Lower leg skin (tissue), 4 donors: ENCODE measurements around the gene CCR9. TPM values are rescaled to one million over a fixed set of nuclear protein-coding genes. Genes with fewer than 3 reads are reported as not detected.

Experiments
- DNase-seq, 2 donors: peaks; one replicate each; pipeline ENCODE4 v3.0.0-alpha.2; 2019; ENCODE audit warnings: low spot score in 2 of 2
- H3K4me3 ChIP-seq: fragments of 200-600 bp; sonication (generic); 2 replicates; pipeline ENCODE4 v1.5.1; 2017; ENCODE audit warnings: mild to moderate bottlenecking, low read depth; ENCODE audit not compliant: poor library complexity, severe bottlenecking
- CTCF ChIP-seq, 3 donors: fragments of 450-650 bp; IDR thresholded peaks; one replicate each; pipeline ENCODE4 v1.5.1; 2016; ENCODE audit warnings: antibody characterized with exemption in 3 of 3, mild to moderate bottlenecking in 3 of 3, moderate library complexity in 2 of 3
- POLR2A ChIP-seq, 2 donors: fragments of 450-650 bp; IDR thresholded peaks; one replicate each; pipeline ENCODE4 v1.6.1; 2016 to 2017; ENCODE audit warnings: antibody characterized with exemption in 2 of 2, mild to moderate bottlenecking in 1 of 2, moderate library complexity in 1 of 2
- WGBS, 2 donors: methylation state at CpG; one replicate each; pipeline ENCODE4 v1.1.5; 2018; 5-methylcytosine and 5-hydroxymethylcytosine counted together
- intact Hi-C: fragments of 100-400 bp; cut with DNase I; formaldehyde crosslinking; loops from one replicate; pipeline ENCODE4 v1.15.0; 2023; ENCODE audit warnings: low total_unique reads
- total RNA-seq, 4 donors: library from RNA; depleted of rRNA; stranded (reverse); fragments of >200 nt; gene quantifications; one replicate each; pipeline ENCODE4 v1.1.0, GENCODE V29; 2016

The CCR9 gene
- under 1 TPM in 1 of 4 donors, not detected in 3; 0.25 TPM for total RNA-seq

GRCh38 chr3:45885979-45886705, at the start of gene CCR9:
Gene CCR9, plus strand, starts transcription at chr3:45886543. Its CDS starts 8,391 bp downstream, at chr3:45894934.
- WGBS, 2 donors = 83% methylated on average over 9 of the region's 9 CpGs
- TF ChIP-seq CTCF (IDR thresholded peaks at IDR 0.05) (no peak), POLR2A (IDR thresholded peaks at IDR 0.05) (no peak)
- DNase-seq = no peak
- intact Hi-C loops = no loop called here
- no peak within 1 kb of the TSS for H3K4me3 ChIP-seq

- WGBS, 2 donors = 100% methylated on average over 1 of the region's 1 CpG
- H3K4me3 ChIP-seq = no peak overlapping the region
- intact Hi-C loops = no loop called here
- no peak for DNase-seq
- TF ChIP-seq POLR2A (IDR thresholded peaks at IDR 0.05) (no peak), CTCF (IDR thresholded peaks at IDR 0.05) (no peak)
Observed at GRCh38 chr3:45838466-45838865, 47.9 kb upstream of the CCR9 start.

- peak overlapping the region; percentile 95 for H3K4me3 ChIP-seq
- TF ChIP-seq POLR2A (IDR thresholded peaks at IDR 0.05) (no peak), CTCF (IDR thresholded peaks at IDR 0.05) (no peak)
- no peak for DNase-seq
- 0 to 1% methylated on average over 15 of the region's 15 CpGs for WGBS, 2 donors
- intact Hi-C loops = no loop called here
Observed at GRCh38 chr3:45841420-45841756, 45.0 kb upstream of the CCR9 start.

- WGBS, 2 donors = 2 to 3% methylated on average over 44 to 49 of the region's 49 CpGs
- peak within 1 kb of the TSS; percentile 95 for H3K4me3 ChIP-seq
- intact Hi-C loops = no loop called here
- TF ChIP-seq POLR2A (IDR thresholded peaks at IDR 0.05) (no peak), CTCF (IDR thresholded peaks at IDR 0.05) (no peak)
- peak; percentile 96 to 98 for DNase-seq
Observed at GRCh38 chr3:45841757-45842491, 44.4 kb upstream of the CCR9 start, which contains the start of gene LZTFL1. Gene LZTFL1, minus strand, starts transcription at chr3:45842119. Its CDS starts 128 bp downstream, at chr3:45841991.

GRCh38 chr3:45842851-45843625, 43.3 kb upstream of the CCR9 start:
- WGBS, 2 donors = 79 to 85% methylated on average over 9 of the region's 9 CpGs

More at GRCh38 chr3:45842851-45843625, 43.3 kb upstream of the CCR9 start:
- no peak for DNase-seq
- no peak for TF ChIP-seq CTCF (IDR thresholded peaks at IDR 0.05)
- no peak for TF ChIP-seq POLR2A (IDR thresholded peaks at IDR 0.05)
- no peak overlapping the region for H3K4me3 ChIP-seq
- intact Hi-C loops = no loop called here
